H7 (cell line): Measurements from ENCODE around the gene TMSB15C. TPM values are rescaled to one million over a fixed set of nuclear protein-coding genes. Genes with fewer than 3 reads are reported as not detected.
"Not testable (repeated sequence)": the region's sequence is repeated elsewhere in the genome, so short reads cannot be mapped to it uniquely, and the experiment has no call there.

Experiments
- DNase-seq: peaks from one replicate; pipeline ENCODE4 v3.0.0; 2012
- H3K27me3 ChIP-seq: 2 replicates; pipeline ENCODE4 v1.6.0; 2011; ENCODE audit warnings: mild to moderate bottlenecking, low read length; ENCODE audit not compliant: control insufficient read depth, insufficient read depth
- H3K36me3 ChIP-seq: replicated peaks from 2 replicates; pipeline ENCODE4 v1.5.1; 2011; ENCODE audit warnings: low read length; ENCODE audit not compliant: control insufficient read depth, insufficient read depth
- H3K4me3 ChIP-seq: 2 replicates; pipeline ENCODE4 v1.5.1; 2011; ENCODE audit warnings: low read depth, mild to moderate bottlenecking, control low read depth, low read length, moderate library complexity; ENCODE audit not compliant: insufficient read depth
- total RNA-seq: library from RNA; depleted of rRNA; stranded (reverse); fragments of >200 nt; shearing (Covaris generic); gene quantifications from 2 replicates; pipeline ENCODE4 v1.2.3, GENCODE V29; 2014; rRNA removed

Gene TMSB15C
- total RNA-seq: 3.5 and 5.2 TPM in 2 replicates

GRCh38 chrX:104075778-104076445 is at the start of gene TMSB15C:
Gene TMSB15C (minus strand): TSS chrX:104076236.
- not testable (repeated sequence) for H3K36me3 ChIP-seq, H3K4me3 ChIP-seq, DNase-seq, H3K27me3 ChIP-seq

- H3K27me3 ChIP-seq: no peaks in the 10 kb centered on the region
- no peaks in the 10 kb centered on the region for H3K36me3 ChIP-seq
- DNase-seq: no peak
- H3K4me3 ChIP-seq: no peak overlapping the region
Measured at GRCh38 chrX:104122829-104123228, 46.8 kb upstream of the TMSB15C start.

- no peak for DNase-seq
- no peaks in the 10 kb centered on the region; the same call in 1 of the 2 replicates for H3K27me3 ChIP-seq
- no peak overlapping the region for H3K4me3 ChIP-seq
- H3K36me3 ChIP-seq: no peaks in the 10 kb centered on the region; the same call in 1 of the 2 replicates
Measured at GRCh38 chrX:104118765-104119164, 42.7 kb upstream of the TMSB15C start.

GRCh38 chrX:104117759-104118158 is 41.7 kb upstream of the TMSB15C start:
- Histone ChIP-seq H3K4me3 (no peak overlapping the region), H3K27me3 (no peaks in the 10 kb centered on the region; the same call in 1 of the 2 replicates), H3K36me3 (no peaks in the 10 kb centered on the region; the same call in 1 of the 2 replicates)
- no peak for DNase-seq

- peak overlapping the region; percentile 80 for H3K4me3 ChIP-seq
- DNase-seq: peak; percentile 43
- peaks cover 9% of the 10 kb centered on the region; the same call in 1 of the 2 replicates for H3K27me3 ChIP-seq
- H3K36me3 ChIP-seq: no peaks in the 10 kb centered on the region; the same call in 1 of the 2 replicates
Measured at GRCh38 chrX:104113222-104113965, 37.4 kb upstream of the TMSB15C start.

- peaks cover 9% of the 10 kb centered on the region; the same call in 1 of the 2 replicates for H3K27me3 ChIP-seq
- H3K4me3 ChIP-seq: peak within 1 kb of the TSS; percentile 80
- H3K36me3 ChIP-seq: no peaks in the 10 kb centered on the region; the same call in 1 of the 2 replicates
- DNase-seq: peak; percentile 90
Measured at GRCh38 chrX:104112326-104112951, 36.4 kb upstream of the TMSB15C start, which contains the start of gene ZCCHC18. Gene ZCCHC18 (plus strand): TSS chrX:104112523. CDS start chrX:104114112, 1,589 bp downstream.

- not testable (repeated sequence) for DNase-seq, H3K27me3 ChIP-seq, H3K36me3 ChIP-seq, H3K4me3 ChIP-seq
Measured at GRCh38 chrX:104110491-104111240, 34.6 kb upstream of the TMSB15C start.

- no peaks in the 10 kb centered on the region for H3K36me3 ChIP-seq
- H3K27me3 ChIP-seq: peaks cover 9% of the 10 kb centered on the region; the same call in 1 of the 2 replicates
Measured at GRCh38 chrX:104108955-104109354, 32.9 kb upstream of the TMSB15C start.

GRCh38 chrX:104105330-104106262 is 29.6 kb upstream of the TMSB15C start:
- no peak overlapping the region for H3K4me3 ChIP-seq
- no peak for DNase-seq
- no peaks in the 10 kb centered on the region; the same call in 1 of the 2 replicates for H3K27me3 ChIP-seq
- no peaks in the 10 kb centered on the region for H3K36me3 ChIP-seq

More at GRCh38 chrX:104108955-104109354, 32.9 kb upstream of the TMSB15C start:
- no peak overlapping the region for H3K4me3 ChIP-seq
- DNase-seq: no peak

- no peaks in the 10 kb centered on the region for H3K36me3 ChIP-seq
Measured at GRCh38 chrX:104104676-104105075, 28.6 kb upstream of the TMSB15C start.

GRCh38 chrX:104098919-104099318 is 22.9 kb upstream of the TMSB15C start:
- Histone ChIP-seq H3K27me3 (no peaks in the 10 kb centered on the region; the same call in 1 of the 2 replicates), H3K36me3 (no peaks in the 10 kb centered on the region), H3K4me3 (no peak overlapping the region)
- no peak for DNase-seq

More at GRCh38 chrX:104104676-104105075, 28.6 kb upstream of the TMSB15C start:
- Histone ChIP-seq H3K4me3 (no peak overlapping the region), H3K27me3 (no peaks in the 10 kb centered on the region; the same call in 1 of the 2 replicates)
- DNase-seq: no peak

- Histone ChIP-seq H3K36me3 (no peaks in the 10 kb centered on the region), H3K4me3 (no peak overlapping the region), H3K27me3 (no peaks in the 10 kb centered on the region; the same call in 1 of the 2 replicates)
- DNase-seq: peak; percentile 48
Measured at GRCh38 chrX:104098151-104098808, 22.2 kb upstream of the TMSB15C start.

GRCh38 chrX:104085919-104086318 is 9.9 kb upstream of the TMSB15C start:
- DNase-seq: no peak
- H3K27me3 ChIP-seq: peaks cover 2% of the 10 kb centered on the region; the same call in 1 of the 2 replicates
- H3K4me3 ChIP-seq: no peak overlapping the region
- H3K36me3 ChIP-seq: no peaks in the 10 kb centered on the region
